ENCODE results near the gene DDRGK1.

DNA sequence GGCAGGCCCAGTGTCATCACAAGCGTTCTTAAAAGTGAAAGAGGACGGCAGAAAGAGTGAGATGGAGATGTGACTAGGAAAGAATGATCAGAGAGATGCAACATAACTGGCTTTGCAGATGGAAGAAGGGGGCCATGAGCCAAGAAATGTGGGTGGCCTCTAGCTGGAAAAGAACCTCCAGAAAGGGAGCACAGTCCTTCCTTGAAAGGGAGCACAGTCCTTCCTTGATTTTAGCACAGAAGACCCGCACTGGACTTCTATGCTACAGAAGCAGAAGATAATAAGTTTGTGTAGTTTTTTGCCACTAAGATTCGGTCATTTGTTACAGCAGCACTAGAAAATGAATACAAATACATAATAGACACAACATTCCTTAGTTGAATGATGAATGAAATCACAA lies 24.2 kb downstream of the DDRGK1 start:
- no peak for TF ChIP-seq EZH2phosphoT487 (IDR thresholded peaks at IDR 0.05; ENCODE audit: borderline replicate concordance)
- TF ChIP-seq CTCF (conservative IDR thresholded peaks at IDR 0.05; ENCODE audit: low read length) = no peak

Data from Loucy (cell line).